ENCODE results near the gene TECPR2.

- TF ChIP-seq CTCF (IDR thresholded peaks at IDR 0.05; ENCODE audit: poor library complexity) = no peak
- no peak for TF ChIP-seq EZH2 (IDR thresholded peaks at IDR 0.05; ENCODE audit: borderline replicate concordance)
Observed at GRCh38 chr14:102512793-102513300, 150.1 kb downstream of the TECPR2 start.
